HepG2 (cell line): ENCODE results near the gene ENHO. TPM values are rescaled to one million over a fixed set of nuclear protein-coding genes. Genes with fewer than 3 reads are reported as not detected.
A peak's percentile ranks its signal among the peaks of the same experiment; 100 is the strongest.

Source experiments
- AKAP8 ChIP-seq: sonication (generic); formaldehyde crosslinking; IDR thresholded peaks from 2 replicates; pipeline ENCODE4 v1.5.1; 2020; ENCODE audit warnings: mild to moderate bottlenecking, missing genetic modification reagents
- ATF5 ChIP-seq: sonication (generic); formaldehyde crosslinking; IDR thresholded peaks from 2 replicates; pipeline ENCODE4 v1.4.0; 2020; ENCODE audit warnings: mild to moderate bottlenecking, low read depth, missing genetic modification reagents
- CENPT ChIP-seq: sonication (generic); formaldehyde crosslinking; IDR thresholded peaks from 2 replicates; pipeline ENCODE4 v1.8.0; 2022; ENCODE audit warnings: low read depth, mild to moderate bottlenecking, moderate library complexity, missing genetic modification reagents
- ELF4 ChIP-seq: sonication (generic); formaldehyde crosslinking; IDR thresholded peaks from 2 replicates; pipeline ENCODE4 v1.5.0; 2020; ENCODE audit warnings: missing genetic modification reagents, mild to moderate bottlenecking, moderate library complexity, borderline replicate concordance
- HHEX ChIP-seq: IDR thresholded peaks from 2 replicates; pipeline ENCODE4 v1.6.1; 2016; ENCODE audit warnings: control low read depth
- HNF4G ChIP-seq, 2 experiments: sonication (generic) in 1 of 2; formaldehyde crosslinking in 1 of 2; IDR thresholded peaks; 2 replicates each; pipeline versions ENCODE4 v1.4.0 to v1.6.1; 2011 to 2020; ENCODE audit warnings: borderline replicate concordance in 2 of 2, low read depth in 2 of 2, mild to moderate bottlenecking in 2 of 2, low read length in 1 of 2, missing genetic modification reagents in 1 of 2, moderate library complexity in 1 of 2
- HOXA3 ChIP-seq: sonication (generic); formaldehyde crosslinking; IDR thresholded peaks from 2 replicates; pipeline ENCODE4 v1.5.0; 2020; ENCODE audit warnings: missing genetic modification reagents
- IKZF5 ChIP-seq: IDR thresholded peaks from 2 replicates; pipeline ENCODE4 v1.6.1; 2018; ENCODE audit warnings: missing genetic modification reagents, mild to moderate bottlenecking, missing compliant biosample characterization
- KAT2B ChIP-seq: fragments of 150-350 bp; IDR thresholded peaks from 2 replicates; pipeline ENCODE4 v1.6.1; 2014; ENCODE audit warnings: low read depth, low read length, borderline replicate concordance
- KDM1A ChIP-seq: IDR thresholded peaks from 2 replicates; pipeline ENCODE4 v1.6.1; 2016; ENCODE audit warnings: missing compliant biosample characterization
- PAWR ChIP-seq: sonication (generic); formaldehyde crosslinking; IDR thresholded peaks from 2 replicates; pipeline ENCODE4 v1.4.0; 2020; ENCODE audit warnings: missing genetic modification reagents, mild to moderate bottlenecking, borderline replicate concordance
- SKI ChIP-seq: fragments of 450-650 bp; IDR thresholded peaks from one replicate; pipeline ENCODE4 v1.6.1; 2018; ENCODE audit warnings: mild to moderate bottlenecking; ENCODE audit not compliant: partially characterized antibody
- SKIL ChIP-seq: sonication (generic); formaldehyde crosslinking; IDR thresholded peaks from 2 replicates; pipeline ENCODE4 v1.8.0; 2022; ENCODE audit warnings: missing genetic modification reagents, mild to moderate bottlenecking, moderate library complexity, borderline replicate concordance
- SOX6 ChIP-seq, 2 experiments: fragments of 450-650 bp in 1 of 2; sonication (generic) in 1 of 2; formaldehyde crosslinking in 1 of 2; IDR thresholded peaks; 2 replicates each; pipeline versions ENCODE4 v1.4.0 to v1.6.1; 2017 to 2020; ENCODE audit warnings: antibody characterized with exemption in 1 of 2, mild to moderate bottlenecking in 1 of 2, missing genetic modification reagents in 1 of 2
- TEAD2 ChIP-seq: sonication (generic); formaldehyde crosslinking; IDR thresholded peaks from 2 replicates; pipeline ENCODE4 v1.9.0; 2021; ENCODE audit warnings: missing genetic modification reagents
- XRCC5 ChIP-seq: fragments of 200-400 bp; formaldehyde crosslinking; optimal IDR thresholded peaks from 2 replicates; pipeline ENCODE3; 2017; ENCODE audit warnings: mild to moderate bottlenecking, low read length
- ZBTB46 ChIP-seq: sonication (generic); formaldehyde crosslinking; IDR thresholded peaks from 2 replicates; pipeline ENCODE4 v1.4.0; 2020; ENCODE audit warnings: mild to moderate bottlenecking, missing genetic modification reagents, borderline replicate concordance
- ZFY ChIP-seq: sonication (generic); formaldehyde crosslinking; IDR thresholded peaks from 2 replicates; pipeline ENCODE4 v1.4.0; 2020; ENCODE audit warnings: missing genetic modification reagents
- ZMYM4 ChIP-seq: sonication (generic); formaldehyde crosslinking; IDR thresholded peaks from 2 replicates; pipeline ENCODE4 v1.8.1; 2023; ENCODE audit warnings: mild to moderate bottlenecking, missing genetic modification reagents
- ZNF124 ChIP-seq: sonication (generic); formaldehyde crosslinking; IDR thresholded peaks from 2 replicates; pipeline ENCODE4 v1.4.0; 2020; ENCODE audit warnings: missing genetic modification reagents
- ZNF414 ChIP-seq: sonication (generic); formaldehyde crosslinking; IDR thresholded peaks from 2 replicates; pipeline ENCODE4 v1.5.0; 2020; ENCODE audit warnings: missing genetic modification reagents
- ZNF747 ChIP-seq: sonication (generic); formaldehyde crosslinking; IDR thresholded peaks from 2 replicates; pipeline ENCODE4 v1.8.1; 2023; ENCODE audit warnings: missing genetic modification reagents, mild to moderate bottlenecking, borderline replicate concordance
- ZSCAN12 ChIP-seq: sonication (generic); formaldehyde crosslinking; IDR thresholded peaks from 2 replicates; pipeline ENCODE4 v1.9.0; 2021; ENCODE audit warnings: mild to moderate bottlenecking, missing genetic modification reagents
- polyA plus RNA-seq, 8 experiments: library from polyadenylated mRNA; depleted of rRNA in 3 of 8; stranded (reverse) in 7 of 8; unstranded in 1 of 8; fragments of >200 nt; fragmentation: Illumina TruSeq in 4 of 8; extraction: Trizol in 4 of 8; gene quantifications; 2 replicates each; pipeline versions ENCODE4 v1.2.1 to v1.2.3, GENCODE V29; 2011 to 2016; ENCODE audit warnings: low read depth in 4 of 8, missing spikeins in 1 of 8, mixed read lengths in 1 of 8; ENCODE audit not compliant: insufficient read depth in 1 of 8
- total RNA-seq, 5 experiments: library from RNA; depleted of rRNA; stranded (reverse); fragments of >200 nt; fragmentation: Illumina TruSeq; extraction: Trizol; gene quantifications; 2 replicates each; pipeline ENCODE4 v1.2.3, GENCODE V29; 2016; ENCODE audit warnings: low read depth in 1 of 5

ENHO gene
- total and polyA plus RNA-seq, 2 of the 13 experiments (the other 11 are each of a cell fraction or from before 2014, with no cell fraction given), result 0.08 to 0.60 TPM

GRCh38 chr9:34546834-34547827, 24.3 kb upstream of the ENHO start (continued):
- no peak for TF ChIP-seq HNF4G (IDR thresholded peaks at IDR 0.05; ENCODE audit: borderline replicate concordance, low read depth, low read length)
- no peak for TF ChIP-seq HNF4G (CRISPR knock-in tag; IDR thresholded peaks at IDR 0.05; ENCODE audit: borderline replicate concordance, low read depth)
- TF ChIP-seq ZMYM4 (CRISPR knock-in tag), result no peak
- no peak for TF ChIP-seq SOX6 (IDR thresholded peaks at IDR 0.05)
- no peak for TF ChIP-seq SOX6 (CRISPR knock-in tag; IDR thresholded peaks at IDR 0.05)
- TF ChIP-seq IKZF5, result no peak
- TF ChIP-seq CENPT (CRISPR knock-in tag), result no peak
- TF ChIP-seq ZSCAN12 (CRISPR knock-in tag), result no peak
- no peak for TF ChIP-seq AKAP8
- TF ChIP-seq KAT2B, result no peak
- TF ChIP-seq ZNF124 (CRISPR knock-in tag), result no peak
- no peak for TF ChIP-seq ZBTB46 (CRISPR knock-in tag)
- no peak for TF ChIP-seq KDM1A (CRISPR knock-in tag)
- TF ChIP-seq ATF5 (CRISPR knock-in tag), result no peak
- no peak for TF ChIP-seq ELF4 (CRISPR knock-in tag)
- no peak for TF ChIP-seq HHEX (CRISPR knock-in tag)
- TF ChIP-seq XRCC5, result peak; percentile 46
- TF ChIP-seq ZFY (CRISPR knock-in tag), result no peak
- no peak for TF ChIP-seq PAWR
- TF ChIP-seq ZNF414 (CRISPR knock-in tag), result no peak
- no peak for TF ChIP-seq ZNF747
- TF ChIP-seq SKIL, result no peak
- no peak for TF ChIP-seq HOXA3 (CRISPR knock-in tag)
- no peak for TF ChIP-seq SKI
- no peak for TF ChIP-seq TEAD2 (CRISPR knock-in tag)
